ENCODE data around the gene MTARC2. TPM values are rescaled to one million over a fixed set of nuclear protein-coding genes. Genes with fewer than 3 reads are reported as not detected.

Gene MTARC2
- total and polyA plus RNA-seq, 10 of the 15 experiments (the other 5 are each of a cell fraction or from before 2014, with no cell fraction given): 1.9 to 5.5 (median 3.3) TPM

GRCh38 chr1:220767312-220768125 lies 19.4 kb downstream of the MTARC2 start:
- H3K9me3 ChIP-seq (replicated peaks; ENCODE audit: control insufficient read depth, insufficient read depth, low read length): no peaks in the 10 kb centered on the region; the same call in 2 of the 3 replicates
- intact Hi-C loops (cut with micrococcal nuclease; ENCODE audit: unreplicated experiment): no loop called here
- DNase-seq (ENCODE audit: low read depth, low spot score) (no peak), ATAC-seq (no peak), FAIRE-seq (no peak)
- CTCF ChIA-PET: interaction anchor here (0.5 to 2.5 kb wide), 5 partner anchors 8 to 569 kb away, joined by 3 to 8 read pairs (median 3); no protein-coding TSS in a partner anchor
- no TSS peak for BruUV-seq (replicated peaks)
- in situ Hi-C loops (cut with MboI): no loop called here
- RAD21 ChIA-PET (ENCODE audit: unreplicated experiment): interaction anchor here (1.0 kb wide), 1 partner anchor 548 kb away, joined by 3 read pairs; no protein-coding TSS in a partner anchor
- SMC1A ChIA-PET (ENCODE audit: uncharacterized antibody, unreplicated experiment): interaction anchor here (0.8 to 1.1 kb wide), 3 partner anchors 9 to 33 kb away, joined by 3 read pairs; no protein-coding TSS in a partner anchor
- H3K27ac ChIP-seq (ENCODE audit: control insufficient read depth, insufficient read depth): no peak overlapping the region
- no peaks in the 10 kb centered on the region for H4K20me1 ChIP-seq (ENCODE audit: control insufficient read depth, insufficient read depth)
- no peak for TF ChIP-seq EZH2 (IDR thresholded peaks at IDR 0.05; ENCODE audit: borderline replicate concordance, control insufficient read depth, low read depth, low read length)
- no peak for TF ChIP-seq MYB (IDR thresholded peaks at IDR 0.05; ENCODE audit: borderline replicate concordance, low read depth, low read length)
- TF ChIP-seq EP300 (IDR thresholded peaks at IDR 0.05; ENCODE audit: borderline replicate concordance in 1 of 2, control insufficient read depth in 1 of 2, low read depth in 2 of 2, low read length in 2 of 2): no peak
- TF ChIP-seq ZSCAN29 (IDR thresholded peaks at IDR 0.05): no peak
- no peak for TF ChIP-seq FOXK2 (IDR thresholded peaks at IDR 0.05)
- TF ChIP-seq EED (IDR thresholded peaks at IDR 0.05; ENCODE audit: low read depth): no peak
- TF ChIP-seq MLLT1 (IDR thresholded peaks at IDR 0.05): no peak
- 86% methylated on average over 8 of the region's 8 CpGs for WGBS (ENCODE audit: insufficient coverage, insufficient replicate concordance, low lambda C conversion rate, missing lambda C conversion rate)
- no peaks in the 10 kb centered on the region for H3K27me3 ChIP-seq (replicated peaks in 1 of 2; ENCODE audit: control insufficient read depth in 2 of 2, insufficient read depth in 2 of 2, low read length in 1 of 2)
- H3K4me2 ChIP-seq (ENCODE audit: control insufficient read depth, insufficient read depth): no peak overlapping the region
- no peaks in the 10 kb centered on the region; the same call in none of the 2 replicates for H3K4me1 ChIP-seq (ENCODE audit: control insufficient read depth, insufficient read depth, low read length)
- no peak overlapping the region for H3K4me3 ChIP-seq
- POLR2A ChIA-PET: interaction anchor here (0.6 kb wide), 1 partner anchor 544 kb away, joined by 10 read pairs; no protein-coding TSS in a partner anchor
- H3K79me2 ChIP-seq (ENCODE audit: control insufficient read depth, insufficient read depth, low read length): no peaks in the 10 kb centered on the region
- no peak overlapping the region; the same call in 1 of the 2 replicates for H2AFZ ChIP-seq (ENCODE audit: control insufficient read depth, low read depth, low read length)
- H3K9ac ChIP-seq (ENCODE audit: control insufficient read depth, insufficient read depth, low read length): no peak overlapping the region
- H3K36me3 ChIP-seq (ENCODE audit: control insufficient read depth in 2 of 2, insufficient read depth in 2 of 2, low read length in 1 of 2): no peaks in the 10 kb centered on the region

Measured in GM12878 (cell line).